Ishikawa (cell line): Measurements from ENCODE around the gene CEACAM21.

ENCODE experiments used
- TCF12 ChIP-seq: IDR thresholded peaks from 2 replicates; pipeline ENCODE4 v1.6.1; 2012; ENCODE audit warnings: low read depth

CEACAM21 gene

GRCh38 chr19:41627966-41628675, 52.2 kb downstream of the CEACAM21 start:
- no peak for TF ChIP-seq TCF12
